ENCODE results near the gene CCNT2.
A peak's percentile ranks its signal among the peaks of the same experiment; 100 is the strongest.
"Not testable (repeated sequence)": the region's sequence is repeated elsewhere in the genome, so short reads cannot be mapped to it uniquely, and the experiment has no call there.

CCNT2 gene

GRCh38 chr2:134918526-134919340 lies at the start of gene CCNT2:
Gene CCNT2, plus strand, starts transcription at chr2:134918822. Its CDS starts 33 bp downstream, at chr2:134918855.
- DNase-seq (ENCODE audit: low spot score): peak; percentile 98

GRCh38 chr2:134869946-134870736 lies 48.5 kb upstream of the CCNT2 start:
- DNase-seq (ENCODE audit: low spot score): no peak

DNA sequence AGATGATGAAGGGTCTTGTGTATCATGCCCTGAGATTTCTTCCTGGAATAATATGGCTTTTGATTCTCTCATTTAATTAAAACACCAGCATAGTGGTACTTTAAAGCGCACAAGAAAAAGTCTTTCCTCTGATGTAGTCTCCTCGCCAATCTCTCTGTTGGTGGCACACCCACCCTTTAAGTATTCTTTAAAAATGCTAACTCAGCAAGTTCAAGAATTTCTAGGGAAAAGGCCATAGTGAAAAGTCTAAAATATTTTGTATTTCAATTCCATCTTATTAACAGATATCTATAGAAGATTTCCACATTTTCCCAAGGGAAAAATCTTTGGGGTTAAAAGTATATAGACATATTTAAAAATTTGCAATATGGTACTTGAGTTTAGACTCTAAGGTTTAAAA lies 45.5 kb upstream of the CCNT2 start:
- no peak for DNase-seq (ENCODE audit: low spot score)

DNA sequence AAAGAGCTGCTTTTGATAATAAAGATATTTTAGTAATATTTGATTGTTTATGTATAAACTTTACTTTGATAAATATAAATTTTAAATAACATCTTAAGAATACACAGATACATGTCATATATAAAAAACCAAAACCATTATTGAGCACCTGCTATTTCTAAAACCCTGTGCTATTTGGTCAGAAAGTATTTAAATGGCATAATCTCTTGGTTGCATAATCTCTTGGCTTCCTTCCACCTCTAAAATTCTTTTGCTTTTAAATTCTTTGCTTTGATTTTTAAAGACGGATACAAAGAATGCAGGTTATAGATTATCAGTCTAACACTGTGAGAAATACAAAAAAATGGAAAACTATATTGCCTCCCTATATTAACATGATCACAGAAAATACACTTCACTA lies 43.3 kb upstream of the CCNT2 start:
- DNase-seq (ENCODE audit: low spot score): no peak

- no peak for DNase-seq (ENCODE audit: low spot score)
These were observed 35.8 kb upstream of the CCNT2 start for GRCh38 chr2:134882773-134883172.

GRCh38 chr2:134883552-134884293 lies 34.9 kb upstream of the CCNT2 start:
- DNase-seq (ENCODE audit: low spot score): no peak

- DNase-seq (ENCODE audit: low spot score): no peak
These were observed 34.2 kb upstream of the CCNT2 start for GRCh38 chr2:134884435-134884834.

DNA sequence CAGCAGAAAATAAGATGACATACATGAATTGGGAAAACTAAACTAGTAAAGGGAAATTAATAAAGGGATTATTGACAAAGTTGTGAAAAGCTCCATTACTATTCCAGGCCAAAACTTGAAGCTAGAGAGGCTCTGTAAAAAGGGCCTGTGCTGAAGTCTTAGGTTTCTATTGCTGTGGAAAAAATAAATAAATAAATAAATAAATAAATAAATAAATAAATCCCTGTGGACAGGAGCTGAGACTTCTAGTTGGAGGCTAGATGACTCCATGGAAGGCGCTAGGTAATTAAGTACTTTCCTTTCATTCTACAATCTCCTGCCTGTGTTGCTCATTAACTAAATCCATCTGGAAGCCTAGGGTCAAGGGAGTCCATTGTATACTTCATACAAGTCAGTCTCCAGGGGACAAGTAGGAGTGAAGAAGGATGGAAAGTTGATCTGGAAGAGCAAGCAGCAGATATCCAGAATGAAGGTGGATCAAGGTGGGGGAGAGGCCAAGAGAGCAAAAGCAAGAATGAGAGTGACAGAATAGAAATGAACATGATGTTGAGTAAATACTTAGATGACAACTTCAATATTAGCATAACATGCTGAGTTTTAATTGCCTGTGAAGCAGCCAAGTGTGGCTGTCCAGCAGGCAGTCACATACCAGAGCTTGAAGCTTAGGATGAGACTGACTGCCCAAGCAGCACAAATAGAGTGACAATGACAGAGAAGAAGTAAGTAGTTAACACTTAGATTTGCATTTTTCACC lies 26.2 kb upstream of the CCNT2 start:
- no peak for DNase-seq (ENCODE audit: low spot score)

DNA sequence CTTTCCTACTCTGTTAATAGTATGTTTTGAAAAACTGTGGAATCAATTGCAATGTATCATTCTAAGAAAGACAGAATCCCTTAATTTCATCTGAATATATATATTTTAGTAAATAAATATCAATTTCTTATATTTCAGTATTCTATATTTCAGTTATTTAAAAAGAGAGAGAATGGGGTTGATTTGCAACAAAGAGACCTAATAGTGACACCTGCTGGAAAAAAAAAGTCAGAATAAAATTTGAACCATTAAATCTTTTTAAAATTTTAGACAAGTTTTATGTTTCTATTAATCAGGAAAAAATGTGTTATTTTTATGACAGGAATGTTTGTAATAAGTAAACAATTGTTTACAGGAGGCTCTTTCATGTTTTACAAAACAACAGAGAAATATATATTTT lies 20.7 kb upstream of the CCNT2 start:
- no peak for DNase-seq (ENCODE audit: low spot score)

- DNase-seq (ENCODE audit: low spot score): no peak
These were observed 19.4 kb upstream of the CCNT2 start for GRCh38 chr2:134899204-134899603.

- no peak for DNase-seq (ENCODE audit: low spot score)
These were observed 18.5 kb upstream of the CCNT2 start for GRCh38 chr2:134900151-134900550.

DNA sequence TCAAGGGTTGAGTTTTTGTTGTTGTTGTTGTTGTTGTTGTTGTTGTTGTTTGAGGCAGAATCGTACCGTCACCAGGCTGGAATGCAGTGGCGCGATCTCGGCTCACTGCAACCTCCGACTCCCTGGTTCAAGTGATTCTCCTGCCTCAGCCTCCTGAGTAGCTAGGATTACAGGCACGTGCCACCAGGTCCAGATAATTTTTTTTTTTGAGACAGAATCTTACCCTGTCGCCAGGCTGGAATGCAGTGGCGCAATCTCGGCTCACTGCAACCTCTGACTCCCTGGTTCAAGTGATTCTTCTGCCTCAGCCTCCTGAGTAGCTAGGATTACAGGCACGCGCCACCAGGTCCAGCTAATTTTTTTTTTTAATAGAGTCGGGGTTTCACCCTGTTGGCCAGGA lies 14.9 kb upstream of the CCNT2 start:
- not testable (repeated sequence) for DNase-seq (ENCODE audit: low spot score)

DNA sequence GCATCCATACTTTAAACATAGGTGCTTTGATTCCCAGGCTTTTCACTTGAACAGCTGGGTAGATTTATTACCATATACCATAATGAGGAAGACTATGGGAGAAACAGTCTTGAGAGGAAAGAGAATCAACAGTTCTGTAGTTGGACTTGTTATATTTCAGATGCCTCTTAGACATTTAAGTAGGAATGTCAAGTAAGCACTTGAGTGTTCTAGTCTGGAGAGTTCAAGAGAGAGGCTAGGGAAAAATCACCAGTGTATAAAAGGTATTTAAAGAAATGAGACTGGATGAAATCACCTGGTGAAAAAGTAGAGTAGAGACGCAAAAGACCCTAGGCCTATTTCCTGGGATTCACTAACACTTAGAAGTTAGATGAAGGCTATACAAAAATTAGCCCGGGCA lies 13.5 kb upstream of the CCNT2 start:
- DNase-seq (ENCODE audit: low spot score): no peak

- DNase-seq (ENCODE audit: low spot score): no peak
These were observed 11.9 kb upstream of the CCNT2 start for GRCh38 chr2:134906726-134907125.

DNA sequence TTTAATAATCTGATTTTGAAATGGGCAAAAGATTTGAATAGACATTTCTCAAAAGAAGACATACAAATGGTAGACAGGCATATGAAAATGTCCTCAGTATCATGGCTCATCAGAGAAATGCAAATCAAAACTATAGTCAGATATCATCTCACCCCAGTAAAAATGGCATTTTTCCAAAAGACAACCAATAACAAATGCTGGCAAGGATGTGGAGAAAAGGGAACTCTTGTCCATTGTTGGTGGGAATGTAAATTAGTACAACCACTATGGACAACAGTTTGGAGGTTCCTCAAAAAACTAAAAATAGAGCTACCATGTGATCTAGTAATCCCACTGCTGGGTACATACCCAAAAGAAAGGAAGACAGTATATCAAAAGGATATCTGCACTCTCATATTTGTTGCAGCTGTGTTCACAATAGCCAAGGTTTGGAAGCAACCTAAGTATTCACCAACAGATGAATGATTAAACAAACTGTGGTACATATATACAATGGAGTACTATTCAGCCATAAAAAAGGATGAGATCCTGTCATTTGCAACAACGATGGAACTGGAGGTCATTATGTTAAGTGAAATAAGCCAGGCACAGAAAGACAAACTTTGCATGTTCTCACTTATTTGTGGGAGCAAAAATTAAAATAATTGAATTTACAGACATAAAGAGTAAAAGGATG lies 11.0 kb upstream of the CCNT2 start:
- not testable (repeated sequence) for DNase-seq (ENCODE audit: low spot score)

DNA sequence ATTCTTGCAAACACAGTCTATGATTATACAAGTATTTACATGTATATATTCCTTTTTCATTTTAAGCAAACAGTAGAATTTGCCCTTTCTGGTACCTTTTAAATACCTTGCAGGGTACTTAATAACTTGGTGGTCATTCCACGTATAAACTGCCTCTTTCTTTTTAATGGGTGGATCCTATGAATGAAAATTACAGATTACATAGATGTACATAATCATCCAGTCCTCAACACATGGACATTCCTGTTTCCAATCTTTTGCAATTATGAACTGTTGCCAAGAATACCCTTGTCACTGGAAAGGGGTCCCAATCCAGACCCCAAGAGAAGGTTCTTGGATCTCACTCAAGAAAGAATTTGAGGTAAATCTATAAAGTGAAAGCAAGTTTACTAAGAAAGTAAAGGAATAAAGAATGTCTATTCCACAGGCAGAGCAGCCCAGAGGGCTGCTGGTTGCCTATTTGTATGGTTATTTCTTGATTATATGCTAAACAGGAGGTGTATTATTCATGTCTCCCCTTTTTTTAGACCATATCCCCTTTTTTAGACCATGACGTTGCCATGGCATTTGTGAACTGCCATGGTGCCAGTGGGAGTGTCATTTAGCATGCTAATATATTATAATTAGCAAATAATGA lies 7.7 kb upstream of the CCNT2 start:
- no peak for DNase-seq (ENCODE audit: low spot score)

GRCh38 chr2:134911400-134911785 lies 7.2 kb upstream of the CCNT2 start:
- DNase-seq (ENCODE audit: low spot score): no peak

- DNase-seq (ENCODE audit: low spot score): no peak
These were observed 6.3 kb upstream of the CCNT2 start for GRCh38 chr2:134912361-134912760.

- no peak for DNase-seq (ENCODE audit: low spot score)
These were observed 1.2 kb upstream of the CCNT2 start for GRCh38 chr2:134917360-134917865.

- no peak for DNase-seq (ENCODE audit: low spot score)
These were observed 615 bp upstream of the CCNT2 start for GRCh38 chr2:134917888-134918525.

All from D341Med (cell line).